Fibroblast of lung (primary cell): ENCODE measurements around the gene MAP4K4. TPM values are rescaled to one million over a fixed set of nuclear protein-coding genes. Genes with fewer than 3 reads are reported as not detected.

Experiments used
- DNase-seq, 2 donors: peaks; one replicate each; pipeline versions ENCODE4 v3.0.0 to v3.0.0-alpha.2; 2010; ENCODE audit warnings: low read depth in 2 of 2
- H2AFZ ChIP-seq: 2 replicates; pipeline ENCODE4 v1.5.1; 2012; ENCODE audit warnings: low read length, control low read depth, inconsistent platforms
- H3K27ac ChIP-seq: 2 replicates; pipeline ENCODE4 v1.5.1; 2011; ENCODE audit warnings: low read length, control low read depth; ENCODE audit not compliant: insufficient read depth
- H3K27me3 ChIP-seq: 2 replicates; pipeline ENCODE4 v1.5.1; 2011; ENCODE audit warnings: mild to moderate bottlenecking, low read length; ENCODE audit not compliant: control insufficient read depth, insufficient read depth
- H3K36me3 ChIP-seq: 2 replicates; pipeline ENCODE4 v1.5.1; 2011; ENCODE audit warnings: low read length; ENCODE audit not compliant: control insufficient read depth, insufficient read depth
- H3K4me1 ChIP-seq: 2 replicates; pipeline ENCODE4 v1.5.1; 2011; ENCODE audit warnings: low read length; ENCODE audit not compliant: control insufficient read depth, insufficient read depth; ENCODE audit errors: extremely low read depth
- H3K4me2 ChIP-seq: 2 replicates; pipeline ENCODE4 v1.5.1; 2011; ENCODE audit warnings: low read length, control low read depth; ENCODE audit not compliant: insufficient read depth; ENCODE audit errors: extremely low read depth
- H3K4me3 ChIP-seq, 4 experiments: fragments of 200-600 bp in 1 of 4; sonication (generic) in 1 of 4; replicated peaks in 1 of 4; 2 replicates each; pipeline ENCODE4 v1.5.1; 2011 to 2016; ENCODE audit warnings: low read length in 4 of 4, low read depth in 3 of 4, mild to moderate bottlenecking in 3 of 4, control low read depth in 2 of 4, inconsistent platforms in 1 of 4, mixed read lengths in 1 of 4; ENCODE audit not compliant: insufficient read depth in 1 of 4; ENCODE audit errors: control extremely low read depth in 1 of 4
- H3K79me2 ChIP-seq: 2 replicates; pipeline ENCODE4 v1.5.1; 2012; ENCODE audit warnings: mild to moderate bottlenecking, low read length, inconsistent platforms; ENCODE audit not compliant: control insufficient read depth, insufficient read depth
- H3K9ac ChIP-seq: 2 replicates; pipeline ENCODE4 v1.5.1; 2011; ENCODE audit warnings: mild to moderate bottlenecking, low read length, control low read depth; ENCODE audit not compliant: insufficient read depth
- H3K9me3 ChIP-seq: 2 replicates; pipeline ENCODE4 v1.5.1; 2012; ENCODE audit warnings: low read depth, low read length; ENCODE audit not compliant: control insufficient read depth, insufficient read depth
- H4K20me1 ChIP-seq: 2 replicates; pipeline ENCODE4 v1.5.1; 2011; ENCODE audit warnings: low read length; ENCODE audit not compliant: control insufficient read depth, insufficient read depth; ENCODE audit errors: extremely low read depth
- EZH2 ChIP-seq: IDR thresholded peaks from 2 replicates; pipeline ENCODE4 v1.5.1; 2012; ENCODE audit warnings: low read length, control low read depth, mild to moderate bottlenecking; ENCODE audit errors: missing control alignments
- polyA plus RNA-seq, 2 donors: library from polyadenylated mRNA; depleted of rRNA in 1 of 2; stranded (reverse) in 1 of 2; unstranded in 1 of 2; fragments of >200 nt; gene quantifications; 2 replicates each; pipeline ENCODE4 v1.2.1, GENCODE V29; 2011 to 2012; ENCODE audit warnings: missing spikeins in 1 of 2
- total RNA-seq: library from RNA; depleted of rRNA; stranded (reverse); fragments of >200 nt; gene quantifications from 2 replicates; pipeline ENCODE4 v1.2.1, GENCODE V29; 2014
- TF ChIP-seq, protein P1 (sequence below), 2 donors: IDR thresholded peaks in 1 of 2; conservative IDR thresholded peaks in 1 of 2; 1 replicate in 1 of 2; 2 replicates in 1 of 2; pipeline ENCODE4 v1.5.1; 2011 to 2012; ENCODE audit warnings: low read length in 2 of 2, control low read depth in 1 of 2, inconsistent platforms in 1 of 2, low read depth in 1 of 2, mild to moderate bottlenecking in 1 of 2

The MAP4K4 gene
- total and polyA plus RNA-seq, 2 donors (not counting 1 experiment from before 2014, with no cell fraction given) = 113 to 164 TPM

GRCh38 chr2:101842471-101842870 is 145.0 kb downstream of the MAP4K4 start:
- no peak for DNase-seq
- H3K27ac ChIP-seq = no peak overlapping the region
- peaks cover 15% of the 10 kb centered on the region for H3K79me2 ChIP-seq
- no peak for TF ChIP-seq EZH2
- TF ChIP-seq, protein P1, sequence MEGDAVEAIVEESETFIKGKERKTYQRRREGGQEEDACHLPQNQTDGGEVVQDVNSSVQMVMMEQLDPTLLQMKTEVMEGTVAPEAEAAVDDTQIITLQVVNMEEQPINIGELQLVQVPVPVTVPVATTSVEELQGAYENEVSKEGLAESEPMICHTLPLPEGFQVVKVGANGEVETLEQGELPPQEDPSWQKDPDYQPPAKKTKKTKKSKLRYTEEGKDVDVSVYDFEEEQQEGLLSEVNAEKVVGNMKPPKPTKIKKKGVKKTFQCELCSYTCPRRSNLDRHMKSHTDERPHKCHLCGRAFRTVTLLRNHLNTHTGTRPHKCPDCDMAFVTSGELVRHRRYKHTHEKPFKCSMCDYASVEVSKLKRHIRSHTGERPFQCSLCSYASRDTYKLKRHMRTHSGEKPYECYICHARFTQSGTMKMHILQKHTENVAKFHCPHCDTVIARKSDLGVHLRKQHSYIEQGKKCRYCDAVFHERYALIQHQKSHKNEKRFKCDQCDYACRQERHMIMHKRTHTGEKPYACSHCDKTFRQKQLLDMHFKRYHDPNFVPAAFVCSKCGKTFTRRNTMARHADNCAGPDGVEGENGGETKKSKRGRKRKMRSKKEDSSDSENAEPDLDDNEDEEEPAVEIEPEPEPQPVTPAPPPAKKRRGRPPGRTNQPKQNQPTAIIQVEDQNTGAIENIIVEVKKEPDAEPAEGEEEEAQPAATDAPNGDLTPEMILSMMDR (conservative IDR thresholded peaks at IDR 0.05 in 1 of 2, IDR thresholded peaks at IDR 0.05 in 1 of 2; ENCODE audit: low read depth in 1 of 2, low read length in 2 of 2) = no peak
- peaks cover 9% of the 10 kb centered on the region for H3K36me3 ChIP-seq
- no peak overlapping the region for H2AFZ ChIP-seq
- H3K27me3 ChIP-seq = no peaks in the 10 kb centered on the region
- no peaks in the 10 kb centered on the region for H3K9me3 ChIP-seq
- H3K4me3 ChIP-seq = no peak overlapping the region
- peaks cover 15% of the 10 kb centered on the region for H3K4me1 ChIP-seq
- no peak overlapping the region for H3K9ac ChIP-seq
- H4K20me1 ChIP-seq = no peaks in the 10 kb centered on the region
- no peak overlapping the region for H3K4me2 ChIP-seq

GRCh38 chr2:101843048-101843447 is 145.5 kb downstream of the MAP4K4 start:
- H3K9ac ChIP-seq = no peak overlapping the region
- no peak overlapping the region for H2AFZ ChIP-seq
- DNase-seq = peak; percentile 51 to 61
- peak overlapping the region; percentile 20 for H3K4me2 ChIP-seq
- TF ChIP-seq, protein P1 (conservative IDR thresholded peaks at IDR 0.05 in 1 of 2, IDR thresholded peaks at IDR 0.05 in 1 of 2; ENCODE audit: low read depth in 1 of 2, low read length in 2 of 2) = no peak
- no peak for TF ChIP-seq EZH2
- H3K36me3 ChIP-seq = peaks cover 9% of the 10 kb centered on the region
- no peak overlapping the region for H3K4me3 ChIP-seq
- H3K27me3 ChIP-seq = no peaks in the 10 kb centered on the region
- peak overlapping the region; percentile 51 for H3K27ac ChIP-seq
- H3K9me3 ChIP-seq = no peaks in the 10 kb centered on the region
- H3K4me1 ChIP-seq = peaks cover 17% of the 10 kb centered on the region
- peaks cover 17% of the 10 kb centered on the region for H3K79me2 ChIP-seq
- no peaks in the 10 kb centered on the region for H4K20me1 ChIP-seq

GRCh38 chr2:101843471-101843870 is 146.0 kb downstream of the MAP4K4 start:
- Histone ChIP-seq H3K4me1 (peaks cover 17% of the 10 kb centered on the region), H3K9ac (no peak overlapping the region), H3K4me2 (peak overlapping the region; percentile 20), H4K20me1 (no peaks in the 10 kb centered on the region), H2AFZ (no peak overlapping the region), H3K9me3 (no peaks in the 10 kb centered on the region), H3K79me2 (peaks cover 21% of the 10 kb centered on the region), H3K27me3 (no peaks in the 10 kb centered on the region), H3K4me3 (no peak overlapping the region), H3K36me3 (peaks cover 9% of the 10 kb centered on the region), H3K27ac (peak overlapping the region; percentile 51)
- TF ChIP-seq, protein P1 (conservative IDR thresholded peaks at IDR 0.05 in 1 of 2, IDR thresholded peaks at IDR 0.05 in 1 of 2; ENCODE audit: low read depth in 1 of 2, low read length in 2 of 2) = no peak
- TF ChIP-seq EZH2 = no peak
- peak in 1 of 2 donors; percentile 37 for DNase-seq
